Gastrocnemius medialis (tissue), 4 donors: ENCODE data around the gene ADAMTS18. TPM values are rescaled to one million over a fixed set of nuclear protein-coding genes. Genes with fewer than 3 reads are reported as not detected.

Experiments used
- ATAC-seq, 2 donors: fragments of 150-250 bp; one replicate each; pipeline ENCODE4 v1.9.1; 2016
- DNase-seq, 2 donors: peaks; one replicate each; pipeline ENCODE4 v3.0.0-alpha.2; 2019
- H3K27ac ChIP-seq, 4 donors: fragments of 200-600 bp; sonication (generic); 1 replicate in 1 of 4; 2 replicates in 3 of 4; pipeline ENCODE4 v1.5.1; 2016 to 2018; ENCODE audit warnings: mild to moderate bottlenecking in 2 of 4, moderate library complexity in 1 of 4
- H3K27me3 ChIP-seq, 3 donors: fragments of 200-600 bp; sonication (generic) in 2 of 3; 1 replicate in 1 of 3; 2 replicates in 2 of 3; pipeline versions ENCODE4 v1.5.1 to v1.6.0; 2016 to 2019; ENCODE audit warnings: mild to moderate bottlenecking in 1 of 3, moderate library complexity in 1 of 3
- H3K36me3 ChIP-seq, 2 donors: fragments of 200-600 bp; sonication (generic) in 1 of 2; one replicate each; pipeline ENCODE4 v1.5.1; 2017 to 2018
- H3K4me1 ChIP-seq, 2 donors: fragments of 200-600 bp; sonication (generic) in 1 of 2; one replicate each; pipeline ENCODE4 v1.5.1; 2016 to 2017; ENCODE audit warnings: mild to moderate bottlenecking in 2 of 2
- H3K4me3 ChIP-seq, 4 donors: fragments of 200-600 bp; sonication (generic) in 3 of 4; 1 replicate in 1 of 4; 2 replicates in 3 of 4; pipeline ENCODE4 v1.5.1; 2016 to 2019; ENCODE audit warnings: mild to moderate bottlenecking in 2 of 4
- H3K9me3 ChIP-seq, 3 donors: fragments of 200-600 bp; sonication (generic) in 2 of 3; 1 replicate in 1 of 3; 2 replicates in 2 of 3; pipeline ENCODE4 v1.5.1; 2016 to 2019
- POLR2A ChIP-seq, 2 donors: fragments of 450-650 bp; IDR thresholded peaks; one replicate each; pipeline ENCODE4 v1.6.1; 2017; ENCODE audit warnings: antibody characterized with exemption in 2 of 2, mild to moderate bottlenecking in 2 of 2, moderate library complexity in 2 of 2
- in situ Hi-C, 4 donors: fragments of 200-750 bp; cut with MboI; loops; one replicate each; pipeline versions ENCODE4 v1.15.0 to v1.8.0; 2017; ENCODE audit warnings: low sequenced_read_pairs in 4 of 4
- intact Hi-C: fragments of 100-400 bp; cut with DNase I; formaldehyde crosslinking; loops from one replicate; pipeline ENCODE4 v1.15.1; 2023; ENCODE audit warnings: low total_unique reads
- total RNA-seq, 4 donors: library from RNA; depleted of rRNA; stranded (reverse); fragments of >200 nt; gene quantifications; one replicate each; pipeline versions ENCODE4 v1.1.0 to v1.2.3, GENCODE V29; 2016
- TF ChIP-seq, protein P1 (sequence below), 5 experiments: fragments of 450-650 bp in 3 of 5; fragments of 200-600 bp in 2 of 5; sonication (generic) in 2 of 5; IDR thresholded peaks in 4 of 5; conservative IDR thresholded peaks in 1 of 5; 1 replicate in 4 of 5; 2 replicates in 1 of 5; pipeline ENCODE4 v1.5.1; 2016 to 2019; ENCODE audit warnings: antibody characterized with exemption in 5 of 5, mild to moderate bottlenecking in 3 of 5, moderate library complexity in 3 of 5

Gene ADAMTS18
- total RNA-seq, 4 donors from 2014 or later: 0.82 TPM; not detected in 3

GRCh38 chr16:77386831-77387814 lies 47.7 kb downstream of the ADAMTS18 start:
- H3K9me3 ChIP-seq: no peaks in the 10 kb centered on the region
- intact Hi-C loops: no loop called here

GRCh38 chr16:77385481-77385880 lies 49.4 kb downstream of the ADAMTS18 start:
- in situ Hi-C loops: no loop called here
- Histone ChIP-seq H3K27me3 (no peaks in the 10 kb centered on the region), H3K27ac (no peak overlapping the region), H3K9me3 (no peaks in the 10 kb centered on the region), H3K36me3 (no peaks in the 10 kb centered on the region), H3K4me3 (no peak overlapping the region), H3K4me1 (no peaks in the 10 kb centered on the region)
- ATAC-seq (no peak), DNase-seq (no peak)
- no peak for TF ChIP-seq POLR2A (IDR thresholded peaks at IDR 0.05)
- TF ChIP-seq, protein P1, sequence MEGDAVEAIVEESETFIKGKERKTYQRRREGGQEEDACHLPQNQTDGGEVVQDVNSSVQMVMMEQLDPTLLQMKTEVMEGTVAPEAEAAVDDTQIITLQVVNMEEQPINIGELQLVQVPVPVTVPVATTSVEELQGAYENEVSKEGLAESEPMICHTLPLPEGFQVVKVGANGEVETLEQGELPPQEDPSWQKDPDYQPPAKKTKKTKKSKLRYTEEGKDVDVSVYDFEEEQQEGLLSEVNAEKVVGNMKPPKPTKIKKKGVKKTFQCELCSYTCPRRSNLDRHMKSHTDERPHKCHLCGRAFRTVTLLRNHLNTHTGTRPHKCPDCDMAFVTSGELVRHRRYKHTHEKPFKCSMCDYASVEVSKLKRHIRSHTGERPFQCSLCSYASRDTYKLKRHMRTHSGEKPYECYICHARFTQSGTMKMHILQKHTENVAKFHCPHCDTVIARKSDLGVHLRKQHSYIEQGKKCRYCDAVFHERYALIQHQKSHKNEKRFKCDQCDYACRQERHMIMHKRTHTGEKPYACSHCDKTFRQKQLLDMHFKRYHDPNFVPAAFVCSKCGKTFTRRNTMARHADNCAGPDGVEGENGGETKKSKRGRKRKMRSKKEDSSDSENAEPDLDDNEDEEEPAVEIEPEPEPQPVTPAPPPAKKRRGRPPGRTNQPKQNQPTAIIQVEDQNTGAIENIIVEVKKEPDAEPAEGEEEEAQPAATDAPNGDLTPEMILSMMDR (IDR thresholded peaks at IDR 0.05 in 4 of 5, conservative IDR thresholded peaks at IDR 0.05 in 1 of 5): no peak
- intact Hi-C loops: no loop called here

More at GRCh38 chr16:77386831-77387814, 47.7 kb downstream of the ADAMTS18 start:
- ATAC-seq: no peak
- Histone ChIP-seq H3K4me1 (no peaks in the 10 kb centered on the region), H3K27ac (no peak overlapping the region), H3K36me3 (no peaks in the 10 kb centered on the region), H3K4me3 (no peak overlapping the region), H3K27me3 (no peaks in the 10 kb centered on the region)
- DNase-seq: no peak
- TF ChIP-seq, protein P1 (IDR thresholded peaks at IDR 0.05 in 4 of 5, conservative IDR thresholded peaks at IDR 0.05 in 1 of 5): no peak
- TF ChIP-seq POLR2A (IDR thresholded peaks at IDR 0.05): no peak
- in situ Hi-C loops: no loop called here

GRCh38 chr16:77383606-77384187 lies 51.1 kb downstream of the ADAMTS18 start:
- Histone ChIP-seq H3K27me3 (no peaks in the 10 kb centered on the region), H3K9me3 (no peaks in the 10 kb centered on the region), H3K4me3 (no peak overlapping the region), H3K27ac (no peak overlapping the region), H3K36me3 (no peaks in the 10 kb centered on the region), H3K4me1 (no peaks in the 10 kb centered on the region)
- no peak for DNase-seq
- intact Hi-C loops (no loop called here), in situ Hi-C loops (no loop called here)
- ATAC-seq: no peak
- TF ChIP-seq POLR2A (IDR thresholded peaks at IDR 0.05): no peak
- TF ChIP-seq, protein P1 (IDR thresholded peaks at IDR 0.05 in 4 of 5, conservative IDR thresholded peaks at IDR 0.05 in 1 of 5): no peak

- intact Hi-C loops: no loop called here
- H3K36me3 ChIP-seq: no peaks in the 10 kb centered on the region
- ATAC-seq (no peak), DNase-seq (no peak)
- no peak overlapping the region for H3K4me3 ChIP-seq
- no peak overlapping the region for H3K27ac ChIP-seq
- H3K27me3 ChIP-seq: no peaks in the 10 kb centered on the region
- in situ Hi-C loops: no loop called here
- no peaks in the 10 kb centered on the region for H3K4me1 ChIP-seq
- H3K9me3 ChIP-seq: no peaks in the 10 kb centered on the region
- TF ChIP-seq, protein P1 (IDR thresholded peaks at IDR 0.05 in 4 of 5, conservative IDR thresholded peaks at IDR 0.05 in 1 of 5): no peak
- TF ChIP-seq POLR2A (IDR thresholded peaks at IDR 0.05): no peak
These were observed 58.5 kb downstream of the ADAMTS18 start for GRCh38 chr16:77376358-77376757.
